ENCODE data around the gene SPAG16. TPM values are rescaled to one million over a fixed set of nuclear protein-coding genes. Genes with fewer than 3 reads are reported as not detected.

SPAG16 gene
- total RNA-seq, 1 donor from 2014 or later, result 14.4 TPM

- DNase-seq (ENCODE audit: low spot score), result no peak
- no peaks in the 10 kb centered on the region for H3K9me3 Mint-ChIP-seq (ENCODE audit: unreplicated experiment)
- H3K27ac Mint-ChIP-seq (ENCODE audit: unreplicated experiment), result no peak overlapping the region
- H3K4me3 Mint-ChIP-seq (ENCODE audit: unreplicated experiment), result no peak overlapping the region
- no peak for TF ChIP-seq CTCF (IDR thresholded peaks at IDR 0.05; ENCODE audit: unreplicated experiment)
- H3K4me1 Mint-ChIP-seq (ENCODE audit: unreplicated experiment), result no peaks in the 10 kb centered on the region
- H3K36me3 Mint-ChIP-seq (ENCODE audit: low read depth, unreplicated experiment), result no peaks in the 10 kb centered on the region
- H3K27me3 Mint-ChIP-seq (ENCODE audit: unreplicated experiment), result no peaks in the 10 kb centered on the region
Observed at GRCh38 chr2:214377286-214377624, 1093.0 kb downstream of the SPAG16 start.

GRCh38 chr2:214378455-214379103, 1094.3 kb downstream of the SPAG16 start:
- no peaks in the 10 kb centered on the region for H3K27me3 Mint-ChIP-seq (ENCODE audit: unreplicated experiment)
- H3K4me1 Mint-ChIP-seq (ENCODE audit: unreplicated experiment), result no peaks in the 10 kb centered on the region
- no peaks in the 10 kb centered on the region for H3K9me3 Mint-ChIP-seq (ENCODE audit: unreplicated experiment)
- H3K27ac Mint-ChIP-seq (ENCODE audit: unreplicated experiment), result no peak overlapping the region
- H3K4me3 Mint-ChIP-seq (ENCODE audit: unreplicated experiment), result no peak overlapping the region
- no peaks in the 10 kb centered on the region for H3K36me3 Mint-ChIP-seq (ENCODE audit: low read depth, unreplicated experiment)
- no peak for DNase-seq (ENCODE audit: low spot score)
- TF ChIP-seq CTCF (IDR thresholded peaks at IDR 0.05; ENCODE audit: unreplicated experiment), result no peak

GRCh38 chr2:214379227-214379626, 1095.0 kb downstream of the SPAG16 start:
- Mint-ChIP-seq H3K9me3 (ENCODE audit: unreplicated experiment) (no peaks in the 10 kb centered on the region), H3K4me3 (ENCODE audit: unreplicated experiment) (no peak overlapping the region), H3K27ac (ENCODE audit: unreplicated experiment) (no peak overlapping the region), H3K4me1 (ENCODE audit: unreplicated experiment) (no peaks in the 10 kb centered on the region), H3K36me3 (ENCODE audit: low read depth, unreplicated experiment) (no peaks in the 10 kb centered on the region), H3K27me3 (ENCODE audit: unreplicated experiment) (no peaks in the 10 kb centered on the region)
- no peak for TF ChIP-seq CTCF (IDR thresholded peaks at IDR 0.05; ENCODE audit: unreplicated experiment)
- no peak for DNase-seq (ENCODE audit: low spot score)

- Mint-ChIP-seq H3K4me1 (ENCODE audit: unreplicated experiment) (no peaks in the 10 kb centered on the region), H3K27me3 (ENCODE audit: unreplicated experiment) (no peaks in the 10 kb centered on the region), H3K4me3 (ENCODE audit: unreplicated experiment) (no peak overlapping the region), H3K36me3 (ENCODE audit: low read depth, unreplicated experiment) (no peaks in the 10 kb centered on the region), H3K9me3 (ENCODE audit: unreplicated experiment) (no peaks in the 10 kb centered on the region), H3K27ac (ENCODE audit: unreplicated experiment) (no peak overlapping the region)
- DNase-seq (ENCODE audit: low spot score), result no peak
- no peak for TF ChIP-seq CTCF (IDR thresholded peaks at IDR 0.05; ENCODE audit: unreplicated experiment)
Observed at GRCh38 chr2:214380681-214381080, 1096.4 kb downstream of the SPAG16 start.

GRCh38 chr2:214382229-214382628, 1098.0 kb downstream of the SPAG16 start:
- Mint-ChIP-seq H3K4me1 (ENCODE audit: unreplicated experiment) (no peaks in the 10 kb centered on the region), H3K27ac (ENCODE audit: unreplicated experiment) (no peak overlapping the region), H3K9me3 (ENCODE audit: unreplicated experiment) (no peaks in the 10 kb centered on the region), H3K27me3 (ENCODE audit: unreplicated experiment) (no peaks in the 10 kb centered on the region), H3K4me3 (ENCODE audit: unreplicated experiment) (no peak overlapping the region), H3K36me3 (ENCODE audit: low read depth, unreplicated experiment) (no peaks in the 10 kb centered on the region)
- no peak for TF ChIP-seq CTCF (IDR thresholded peaks at IDR 0.05; ENCODE audit: unreplicated experiment)
- no peak for DNase-seq (ENCODE audit: low spot score)

Data from endothelial cell (in vitro differentiated cells).